NCI-H128 (cell line): ENCODE results near the gene CPNE5.

Experiments used
- DNase-seq: peaks from one replicate; lab custom pipeline; 2025; ENCODE audit not compliant: unreplicated experiment; lab: John Stamatoyannopoulos, UW

CPNE5 gene

DNA sequence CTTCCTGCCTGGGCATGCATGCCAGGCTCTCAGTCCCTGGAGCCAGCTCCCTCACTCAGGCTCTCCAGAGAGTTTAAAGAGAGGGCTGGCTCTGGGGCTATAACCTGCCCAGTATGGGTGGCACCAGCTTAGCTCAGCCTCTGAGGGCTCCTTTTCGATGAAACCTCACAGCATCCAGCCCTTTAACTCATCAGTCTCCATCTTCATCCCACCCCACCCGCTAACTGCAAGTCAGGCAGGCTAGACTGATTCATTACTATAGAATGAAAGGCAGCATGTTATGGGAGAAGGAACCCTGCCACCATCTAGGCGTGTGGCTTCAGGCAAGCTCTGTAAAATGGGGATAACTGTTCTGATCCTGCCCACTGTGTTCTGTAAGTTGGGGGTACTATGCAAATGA is 88.2 kb downstream of the CPNE5 start:
- no peak for DNase-seq

DNA sequence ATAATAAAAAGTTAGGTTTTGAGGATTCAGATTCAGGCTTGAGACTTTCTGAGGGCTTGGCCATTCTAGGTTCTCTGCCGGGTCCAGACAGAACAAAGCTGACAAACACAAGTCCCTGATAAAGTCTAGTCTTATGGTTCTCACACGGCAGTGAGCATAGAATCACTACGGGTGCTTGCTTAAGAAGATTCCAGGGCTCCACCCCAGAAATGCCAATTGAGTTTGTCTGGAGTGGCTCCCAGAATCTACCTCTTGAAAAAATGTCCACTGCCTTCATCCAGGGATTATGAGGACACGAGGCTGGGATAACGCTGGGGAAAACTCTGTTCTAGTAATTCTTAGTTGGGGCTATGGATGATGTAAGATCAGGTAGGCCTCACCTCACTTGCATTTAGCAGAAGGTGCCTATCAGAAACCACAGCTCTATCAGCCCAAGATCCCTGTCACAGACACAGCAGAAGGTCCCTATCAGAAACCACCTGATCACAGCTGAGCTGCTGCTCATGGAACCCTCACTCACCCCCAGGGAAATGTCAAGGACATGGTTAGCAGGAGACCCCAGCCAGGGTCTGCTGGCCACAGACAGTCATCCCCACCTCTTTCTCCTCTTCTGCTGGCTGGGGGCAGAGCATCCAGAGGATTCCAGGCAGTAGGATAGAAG is 89.3 kb downstream of the CPNE5 start:
- DNase-seq, result no peak

- DNase-seq, result no peak
Observed at GRCh38 chr6:36746251-36746650, 93.0 kb downstream of the CPNE5 start.

- DNase-seq, result no peak
Observed at GRCh38 chr6:36745836-36746235, 93.4 kb downstream of the CPNE5 start.

GRCh38 chr6:36745283-36745682 is 94.0 kb downstream of the CPNE5 start:
- no peak for DNase-seq

GRCh38 chr6:36744304-36744673 is 95.0 kb downstream of the CPNE5 start:
- DNase-seq, result no peak

DNA sequence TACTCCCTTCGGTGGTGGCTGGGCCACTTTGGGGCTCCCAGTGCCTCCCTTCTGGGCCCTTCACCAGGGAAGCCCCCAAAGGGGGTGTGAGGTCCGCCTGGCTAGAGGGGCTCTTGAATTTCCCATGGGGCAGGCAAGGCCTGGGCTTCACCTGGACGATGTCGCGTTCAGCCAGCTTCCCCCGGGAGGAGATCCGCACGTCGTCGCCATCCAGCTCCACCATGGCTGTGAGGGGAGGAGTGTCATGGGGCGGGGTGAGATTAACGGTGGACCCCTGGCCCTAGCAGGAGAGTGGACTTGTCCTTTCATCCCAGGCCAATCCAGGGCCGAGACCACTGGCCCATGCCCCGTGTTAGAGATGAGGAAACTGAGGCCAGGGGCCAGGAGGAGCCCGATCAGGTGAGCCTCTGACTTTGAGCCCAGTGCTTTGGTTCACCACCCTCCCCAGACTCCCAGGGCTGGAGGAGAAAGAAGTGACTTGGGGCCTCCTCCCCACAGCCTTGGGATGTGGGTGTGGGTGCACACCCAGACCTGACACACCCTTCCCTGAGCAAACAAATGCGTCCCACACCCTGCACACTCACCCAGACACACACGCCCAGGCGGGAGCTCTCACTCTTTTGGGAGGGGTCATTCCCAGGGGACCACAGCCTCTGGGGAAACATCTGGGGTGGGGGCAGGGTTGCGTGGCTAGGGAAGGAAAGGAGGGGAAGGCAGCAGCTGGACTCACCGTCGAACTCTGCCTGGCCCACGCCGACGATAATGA is 95.5 kb downstream of the CPNE5 start:
- DNase-seq, result no peak

- DNase-seq, result no peak
Observed at GRCh38 chr6:36743032-36743431, 96.2 kb downstream of the CPNE5 start.

DNA sequence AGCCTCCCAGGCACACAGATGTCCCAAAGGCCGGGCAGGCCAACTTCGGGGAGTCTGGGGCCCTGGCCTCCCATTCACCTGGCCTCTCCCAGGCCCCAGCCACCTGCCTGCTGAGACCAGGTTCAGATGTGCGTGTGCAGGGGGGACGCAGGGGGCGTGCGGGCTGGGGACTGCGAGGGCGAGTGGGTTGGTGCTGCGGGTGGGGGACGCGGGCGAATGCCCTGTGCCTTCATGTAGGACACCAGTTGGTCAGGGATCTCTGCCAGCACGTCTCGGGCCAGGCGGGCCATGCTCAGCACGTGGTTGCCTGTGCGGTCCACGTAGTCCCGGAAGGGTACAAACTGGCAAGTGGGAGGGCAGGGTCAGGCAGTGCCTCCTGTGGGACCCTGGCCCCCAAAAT is 97.1 kb downstream of the CPNE5 start:
- DNase-seq, result no peak

DNA sequence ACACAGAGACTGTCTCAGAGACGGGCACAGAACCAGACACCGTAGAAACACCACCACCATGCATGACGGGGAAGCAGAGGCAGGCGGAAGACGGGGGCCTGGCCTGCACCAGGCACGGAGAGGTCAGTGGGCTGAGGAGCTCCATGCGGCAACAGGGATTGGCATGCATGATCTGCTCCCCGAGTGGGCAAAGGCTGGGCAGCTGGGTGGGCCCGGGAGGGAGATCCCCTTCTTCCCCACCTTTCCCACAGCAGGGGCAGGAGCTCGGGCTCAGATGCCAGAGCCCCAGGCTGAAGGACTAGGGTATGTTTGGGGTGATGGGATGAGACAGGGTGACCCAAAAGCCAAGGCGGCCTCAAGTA is 98.4 kb downstream of the CPNE5 start:
- no peak for DNase-seq

GRCh38 chr6:36739947-36740817 is 99.1 kb downstream of the CPNE5 start:
- no peak for DNase-seq

DNA sequence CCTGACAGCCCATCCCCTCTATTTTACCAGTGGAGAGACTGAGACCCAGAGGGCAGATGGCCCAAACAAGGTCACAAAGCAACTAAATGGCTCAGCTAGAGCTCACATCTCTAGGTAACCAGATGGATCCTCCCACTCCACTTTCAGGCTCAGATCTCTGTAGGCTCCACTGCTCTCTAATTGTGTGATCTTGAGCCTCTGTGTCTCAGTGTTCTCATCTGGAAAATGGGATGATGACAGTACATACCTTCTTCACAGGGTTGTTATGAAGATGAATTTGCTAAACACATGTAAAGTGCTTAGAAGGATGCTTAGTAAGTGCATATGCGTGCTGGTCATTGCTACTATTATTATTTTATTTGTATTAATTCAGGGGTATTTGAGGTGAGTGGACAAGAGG is 101.1 kb downstream of the CPNE5 start:
- DNase-seq, result no peak

DNA sequence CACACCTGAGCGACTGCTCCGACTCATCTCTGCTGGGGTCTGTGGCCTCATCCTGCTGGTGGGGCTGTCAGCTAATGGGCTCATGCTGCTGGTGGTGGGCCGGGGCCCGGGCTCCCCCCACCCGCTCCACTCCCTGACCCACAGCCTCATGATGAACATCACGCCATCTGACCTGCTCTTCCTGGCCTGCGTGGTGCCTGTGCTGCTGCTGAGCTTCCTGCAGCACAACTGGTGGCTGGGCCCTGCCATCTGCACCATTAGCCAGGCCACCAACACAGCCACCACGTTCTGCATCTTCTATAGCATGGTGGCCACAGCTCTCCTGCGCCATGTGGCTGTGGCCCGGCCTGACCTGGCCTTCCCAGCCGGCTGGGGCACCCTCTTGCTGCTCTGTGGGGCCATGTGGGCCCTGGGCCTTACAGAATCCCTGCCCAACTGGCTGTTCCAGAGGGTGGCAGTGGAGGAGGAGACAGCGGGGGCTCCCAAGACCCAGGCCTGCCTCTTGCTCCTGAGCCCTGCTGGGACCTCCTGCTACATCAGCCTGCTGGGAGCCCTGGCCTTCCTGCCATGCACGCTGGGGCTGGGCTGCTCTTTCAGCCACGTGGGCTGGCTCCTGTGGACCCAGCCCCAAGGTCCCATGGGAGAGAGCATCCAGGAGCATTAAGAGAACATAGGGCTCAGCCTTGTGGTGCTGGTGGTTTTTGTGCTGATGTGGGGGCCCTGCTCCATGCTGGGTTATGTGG is 102.0 kb downstream of the CPNE5 start:
- no peak for DNase-seq

- no peak for DNase-seq
Observed at GRCh38 chr6:36735110-36736071, 103.9 kb downstream of the CPNE5 start.

GRCh38 chr6:36734486-36735060 is 104.7 kb downstream of the CPNE5 start:
- no peak for DNase-seq

- no peak for DNase-seq
Observed at GRCh38 chr6:36733300-36733699, 105.9 kb downstream of the CPNE5 start.

GRCh38 chr6:36731622-36732310 is 107.5 kb downstream of the CPNE5 start:
- no peak for DNase-seq

DNA sequence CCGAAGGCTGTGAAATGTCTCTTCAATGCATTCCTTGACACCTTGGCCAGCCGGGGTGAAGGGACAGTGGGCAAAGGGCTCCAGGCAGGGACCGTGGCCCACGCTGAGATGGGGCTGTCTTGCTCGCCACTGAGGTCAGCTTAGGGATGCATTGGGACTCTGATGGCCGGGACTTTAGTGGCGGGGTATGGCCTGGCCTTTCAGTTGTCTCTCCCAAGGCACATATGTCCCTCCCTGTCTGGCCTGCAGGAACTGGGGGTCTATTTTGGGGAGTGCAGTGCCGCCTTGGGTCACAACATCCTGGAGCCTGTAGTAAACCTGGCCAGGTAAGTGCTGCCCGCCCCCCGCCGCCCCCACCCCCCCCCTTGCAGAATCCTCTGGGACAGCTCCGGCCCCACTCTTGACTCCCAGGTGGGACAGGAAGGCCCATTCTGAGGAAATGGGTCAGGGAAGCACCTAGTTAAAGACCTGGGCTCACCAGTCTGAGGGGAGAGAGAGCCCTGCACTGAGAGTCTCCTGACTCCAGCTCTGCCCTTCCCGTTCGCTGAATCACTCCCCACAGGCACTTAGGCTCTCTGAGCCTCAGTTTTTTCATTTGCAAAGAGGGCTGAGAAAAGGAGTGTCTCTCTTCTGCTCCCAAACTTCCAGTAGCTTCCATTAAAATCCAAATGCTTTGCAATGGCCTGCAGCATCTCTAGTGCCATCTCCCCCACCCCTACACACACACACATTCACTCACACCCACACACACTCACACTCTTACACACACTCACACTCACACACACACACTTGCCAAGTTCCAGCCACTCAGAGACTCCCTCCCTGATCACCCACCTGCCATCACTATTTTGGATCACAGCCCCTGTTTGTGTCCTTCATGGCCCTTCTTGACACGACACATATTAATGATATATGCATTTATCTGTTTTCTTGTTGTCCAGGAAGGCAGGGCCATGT is 108.5 kb downstream of the CPNE5 start:
- no peak for DNase-seq
